GM12878 (cell line): ENCODE data around the gene PACS1. TPM values are rescaled to one million over a fixed set of nuclear protein-coding genes. Genes with fewer than 3 reads are reported as not detected.

ENCODE experiments used
- ASH2L ChIP-seq: fragments of 300-600, 200-600 bp; sonication (generic); IDR thresholded peaks from 2 replicates; pipeline ENCODE4 v1.6.1; 2017; ENCODE audit warnings: low read depth, mild to moderate bottlenecking, borderline replicate concordance
- BMI1 ChIP-seq: fragments of 450-650 bp; IDR thresholded peaks from 2 replicates; pipeline ENCODE4 v1.6.1; 2016; ENCODE audit warnings: mild to moderate bottlenecking, moderate library complexity, borderline replicate concordance
- ESRRA ChIP-seq: IDR thresholded peaks from 2 replicates; pipeline ENCODE4 v1.6.1; 2012; ENCODE audit warnings: mild to moderate bottlenecking, low read length, improper control_type of control experiment
- FOS ChIP-seq: IDR thresholded peaks from 3 replicates; pipeline ENCODE4 v1.6.1; 2011; ENCODE audit warnings: borderline replicate concordance; ENCODE audit not compliant: insufficient read length; ENCODE audit errors: extremely low read depth
- HSF1 ChIP-seq: fragments of 150-350 bp; IDR thresholded peaks from 2 replicates; pipeline ENCODE4 v1.6.1; 2014; ENCODE audit warnings: mild to moderate bottlenecking, low read depth, low read length
- IRF5 ChIP-seq: fragments of 450-650 bp; IDR thresholded peaks from 2 replicates; pipeline ENCODE4 v1.6.1; 2017; ENCODE audit warnings: borderline replicate concordance
- MEF2B ChIP-seq: fragments of 450-650 bp; IDR thresholded peaks from 2 replicates; pipeline ENCODE4 v1.6.1; 2018; ENCODE audit warnings: mild to moderate bottlenecking, moderate library complexity; ENCODE audit not compliant: partially characterized antibody, poor library complexity, severe bottlenecking
- MTA2 ChIP-seq: fragments of 450-650 bp; IDR thresholded peaks from 2 replicates; pipeline ENCODE4 v1.6.1; 2016; ENCODE audit warnings: low read depth, mild to moderate bottlenecking, moderate library complexity
- PAX5 ChIP-seq: IDR thresholded peaks from 2 replicates; pipeline ENCODE4 v1.6.1; 2011; ENCODE audit warnings: low read depth, low read length, borderline replicate concordance
- POLR2AphosphoS2 ChIP-seq: IDR thresholded peaks from 2 replicates; pipeline ENCODE4 v1.6.1; 2011; ENCODE audit warnings: low read depth, mild to moderate bottlenecking, low read length, improper control_type of control experiment, moderate library complexity
- POLR2AphosphoS5 ChIP-seq: IDR thresholded peaks from 2 replicates; pipeline ENCODE4 v1.6.1; 2011; ENCODE audit warnings: mild to moderate bottlenecking, low read length, inconsistent platforms
- RAD51 ChIP-seq: fragments of 450-650 bp; IDR thresholded peaks from 2 replicates; pipeline ENCODE4 v1.6.1; 2016; ENCODE audit warnings: moderate library complexity, mild to moderate bottlenecking, inconsistent platforms
- RFX5 ChIP-seq: IDR thresholded peaks from 2 replicates; pipeline ENCODE4 v1.6.1; 2011; ENCODE audit warnings: low read depth, low read length, improper control_type of control experiment
- RUNX3 ChIP-seq: IDR thresholded peaks from 2 replicates; pipeline ENCODE4 v1.6.1; 2012; ENCODE audit warnings: low read length, inconsistent platforms
- SMAD1 ChIP-seq: fragments of 450-650 bp; IDR thresholded peaks from 2 replicates; pipeline ENCODE4 v1.6.1; 2018; ENCODE audit warnings: mild to moderate bottlenecking, low read depth; ENCODE audit not compliant: partially characterized antibody
- SMAD5 ChIP-seq: IDR thresholded peaks from 2 replicates; pipeline ENCODE4 v1.6.1; 2016; ENCODE audit warnings: antibody characterized with exemption, low read depth
- SMARCA5 ChIP-seq: fragments of 450-650 bp; IDR thresholded peaks from 2 replicates; pipeline ENCODE4 v1.6.1; 2017; ENCODE audit warnings: mild to moderate bottlenecking
- SREBF1 ChIP-seq: IDR thresholded peaks from 2 replicates; pipeline ENCODE4 v1.6.1; 2012; ENCODE audit warnings: mild to moderate bottlenecking, low read length
- SUPT20H ChIP-seq: IDR thresholded peaks from 2 replicates; pipeline ENCODE4 v1.6.1; 2011; ENCODE audit warnings: low read depth, mild to moderate bottlenecking, low read length, moderate library complexity, borderline replicate concordance; ENCODE audit not compliant: control insufficient read depth
- SUZ12 ChIP-seq: fragments of 200-600 bp; sonication (generic); IDR thresholded peaks from one replicate; pipeline ENCODE4 v1.6.1; 2018; ENCODE audit warnings: antibody characterized with exemption, mild to moderate bottlenecking; ENCODE audit not compliant: unreplicated experiment
- TCF7 ChIP-seq: IDR thresholded peaks from 2 replicates; pipeline ENCODE4 v1.6.1; 2014; ENCODE audit warnings: antibody characterized with exemption, borderline replicate concordance
- USF2 ChIP-seq: IDR thresholded peaks from 2 replicates; pipeline ENCODE4 v1.6.1; 2011; ENCODE audit warnings: low read depth, low read length, improper control_type of control experiment, borderline replicate concordance
- ZZZ3 ChIP-seq: IDR thresholded peaks from 2 replicates; pipeline ENCODE4 v1.6.1; 2011; ENCODE audit warnings: low read depth; ENCODE audit not compliant: control insufficient read depth, insufficient read length
- polyA plus RNA-seq, 11 experiments: library from polyadenylated mRNA; depleted of rRNA in 4 of 11; unstranded in 6 of 11; stranded (reverse) in 5 of 11; fragments of >200 nt; fragmentation: Nextera tagmentation in 4 of 11; fragmentation: Illumina TruSeq in 1 of 11; extraction: Ambion mirVana in 4 of 11; extraction: Trizol in 1 of 11; gene quantifications; 1 replicate in 1 of 11; 2 replicates in 10 of 11; pipeline versions ENCODE4 v1.2.1 to v1.2.3, GENCODE V29; 2011 to 2016; ENCODE audit warnings: inconsistent platforms in 2 of 11, missing spikeins in 2 of 11, low read depth in 1 of 11
- total RNA-seq, 4 experiments: library from RNA; depleted of rRNA in 3 of 4; stranded (reverse); fragments of >200 nt in 3 of 4; fragmentation: Illumina TruSeq in 1 of 4; extraction: Trizol in 1 of 4; gene quantifications; 2 replicates each; pipeline versions ENCODE4 v1.2.1 to v1.2.3, GENCODE V29; 2013 to 2021
- TF ChIP-seq, protein P1 (sequence below): IDR thresholded peaks from 2 replicates; pipeline ENCODE4 v1.6.1; 2012; ENCODE audit warnings: mild to moderate bottlenecking, low read depth, low read length

PACS1 gene
- total and polyA plus RNA-seq, 10 of the 15 experiments (the other 5 are each of a cell fraction or from before 2014, with no cell fraction given): 1.1 to 74.3 (median 17.9) TPM

- TF ChIP-seq, protein P1, sequence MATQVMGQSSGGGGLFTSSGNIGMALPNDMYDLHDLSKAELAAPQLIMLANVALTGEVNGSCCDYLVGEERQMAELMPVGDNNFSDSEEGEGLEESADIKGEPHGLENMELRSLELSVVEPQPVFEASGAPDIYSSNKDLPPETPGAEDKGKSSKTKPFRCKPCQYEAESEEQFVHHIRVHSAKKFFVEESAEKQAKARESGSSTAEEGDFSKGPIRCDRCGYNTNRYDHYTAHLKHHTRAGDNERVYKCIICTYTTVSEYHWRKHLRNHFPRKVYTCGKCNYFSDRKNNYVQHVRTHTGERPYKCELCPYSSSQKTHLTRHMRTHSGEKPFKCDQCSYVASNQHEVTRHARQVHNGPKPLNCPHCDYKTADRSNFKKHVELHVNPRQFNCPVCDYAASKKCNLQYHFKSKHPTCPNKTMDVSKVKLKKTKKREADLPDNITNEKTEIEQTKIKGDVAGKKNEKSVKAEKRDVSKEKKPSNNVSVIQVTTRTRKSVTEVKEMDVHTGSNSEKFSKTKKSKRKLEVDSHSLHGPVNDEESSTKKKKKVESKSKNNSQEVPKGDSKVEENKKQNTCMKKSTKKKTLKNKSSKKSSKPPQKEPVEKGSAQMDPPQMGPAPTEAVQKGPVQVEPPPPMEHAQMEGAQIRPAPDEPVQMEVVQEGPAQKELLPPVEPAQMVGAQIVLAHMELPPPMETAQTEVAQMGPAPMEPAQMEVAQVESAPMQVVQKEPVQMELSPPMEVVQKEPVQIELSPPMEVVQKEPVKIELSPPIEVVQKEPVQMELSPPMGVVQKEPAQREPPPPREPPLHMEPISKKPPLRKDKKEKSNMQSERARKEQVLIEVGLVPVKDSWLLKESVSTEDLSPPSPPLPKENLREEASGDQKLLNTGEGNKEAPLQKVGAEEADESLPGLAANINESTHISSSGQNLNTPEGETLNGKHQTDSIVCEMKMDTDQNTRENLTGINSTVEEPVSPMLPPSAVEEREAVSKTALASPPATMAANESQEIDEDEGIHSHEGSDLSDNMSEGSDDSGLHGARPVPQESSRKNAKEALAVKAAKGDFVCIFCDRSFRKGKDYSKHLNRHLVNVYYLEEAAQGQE: no peak
- TF ChIP-seq HSF1 (no peak), USF2 (no peak), SMAD5 (peak; percentile 65; the same call in 1 of the 2 replicates), RFX5 (peak; percentile 71; the same call in 1 of the 2 replicates), BMI1 (no peak), IRF5 (no peak), TCF7 (no peak), ESRRA (0 out of 2 replicates have a peak, but pooled peaks have one; percentile 34), MTA2 (no peak), POLR2AphosphoS2 (peak; percentile 84), RAD51 (no peak), MEF2B (no peak), SUZ12 (no peak), SMAD1 (no peak), ZZZ3 (no peak), SMARCA5 (peak; percentile 73), RUNX3 (no peak), SREBF1 (no peak), FOS (peak; percentile 69), PAX5 (no peak), POLR2AphosphoS5 (peak; percentile 88), SUPT20H (no peak), ASH2L (no peak)
Measured at GRCh38 chr11:66288671-66289547, 218.8 kb downstream of the PACS1 start, which contains the start of gene YIF1A (continued).
